M059J (cell line): ENCODE data around the gene IL15RA. TPM values are rescaled to one million over a fixed set of nuclear protein-coding genes. Genes with fewer than 3 reads are reported as not detected.
"Not testable (repeated sequence)": the region's sequence is repeated elsewhere in the genome, so short reads cannot be mapped to it uniquely, and the experiment has no call there.

Source experiments
- DNase-seq: peaks from one replicate; pipeline ENCODE4 v3.0.0-alpha.2; 2012; ENCODE audit warnings: low read depth
- total RNA-seq: library from RNA; depleted of rRNA; stranded (reverse); fragments of >200 nt; shearing (Covaris generic); gene quantifications from 2 replicates; pipeline ENCODE4 v1.2.3, GENCODE V29; 2014

The IL15RA gene
- total RNA-seq, 1 experiment from 2014 or later, result 14.9 TPM

DNA sequence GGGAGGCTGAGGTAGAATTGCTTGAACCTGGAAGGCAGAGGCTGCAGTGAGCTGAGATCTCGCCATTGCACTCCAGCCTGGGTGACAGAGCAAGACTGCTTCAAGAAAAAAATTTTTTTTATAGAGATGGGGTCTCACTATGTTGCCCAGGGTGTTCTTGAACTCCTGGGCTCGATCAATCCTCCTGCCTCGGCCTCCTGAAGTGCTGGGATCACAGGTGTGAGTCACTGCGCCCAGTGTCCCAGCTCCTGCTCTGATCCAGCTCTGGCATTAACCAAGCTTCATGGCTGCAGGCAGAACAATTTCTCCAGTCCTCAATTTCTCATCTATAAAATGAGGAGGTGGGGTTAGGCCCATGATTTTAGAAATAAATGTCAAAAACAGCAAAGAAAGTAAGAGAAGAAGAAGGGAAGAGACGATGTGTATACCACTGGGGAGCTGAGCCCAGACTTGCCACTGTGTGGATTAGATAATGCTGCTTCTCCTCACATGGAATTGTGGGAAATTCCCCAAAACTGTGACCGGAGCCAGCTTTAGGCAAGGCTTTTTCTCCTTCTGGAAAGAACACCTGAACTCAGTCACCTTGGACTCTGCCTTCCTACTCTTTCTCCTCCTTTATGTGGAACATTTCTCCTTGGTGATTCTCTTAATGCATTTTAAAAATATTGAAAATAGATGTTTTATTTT, 25.5 kb downstream of the IL15RA start:
- no peak for DNase-seq

DNA sequence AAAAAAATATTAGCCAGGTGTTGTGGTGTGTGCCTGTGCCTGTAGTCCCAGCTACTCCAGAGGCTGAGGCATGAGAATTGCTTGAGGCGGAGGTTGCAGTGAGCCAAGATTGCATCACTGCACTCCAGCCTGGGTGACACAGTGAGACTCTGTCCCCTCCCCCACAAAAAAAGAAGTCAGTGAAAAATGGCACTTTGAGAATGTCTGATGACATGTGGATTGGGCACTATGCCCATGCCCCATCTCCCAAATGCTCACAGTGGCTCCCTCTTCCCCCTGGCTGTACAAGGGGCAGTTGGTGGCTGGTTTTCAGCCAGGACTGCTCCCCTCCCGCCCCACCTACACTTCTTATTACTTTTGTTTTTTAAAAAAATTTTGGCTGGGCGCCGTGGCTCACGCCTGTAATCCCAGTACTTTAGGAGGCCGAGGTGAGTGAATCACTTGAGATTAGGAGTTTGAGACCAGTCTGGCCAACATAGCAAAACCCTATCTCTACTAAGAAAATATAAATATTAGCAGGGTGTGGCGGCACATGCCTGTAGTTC, 26.1 kb downstream of the IL15RA start:
- DNase-seq, result peak; percentile 72

DNA sequence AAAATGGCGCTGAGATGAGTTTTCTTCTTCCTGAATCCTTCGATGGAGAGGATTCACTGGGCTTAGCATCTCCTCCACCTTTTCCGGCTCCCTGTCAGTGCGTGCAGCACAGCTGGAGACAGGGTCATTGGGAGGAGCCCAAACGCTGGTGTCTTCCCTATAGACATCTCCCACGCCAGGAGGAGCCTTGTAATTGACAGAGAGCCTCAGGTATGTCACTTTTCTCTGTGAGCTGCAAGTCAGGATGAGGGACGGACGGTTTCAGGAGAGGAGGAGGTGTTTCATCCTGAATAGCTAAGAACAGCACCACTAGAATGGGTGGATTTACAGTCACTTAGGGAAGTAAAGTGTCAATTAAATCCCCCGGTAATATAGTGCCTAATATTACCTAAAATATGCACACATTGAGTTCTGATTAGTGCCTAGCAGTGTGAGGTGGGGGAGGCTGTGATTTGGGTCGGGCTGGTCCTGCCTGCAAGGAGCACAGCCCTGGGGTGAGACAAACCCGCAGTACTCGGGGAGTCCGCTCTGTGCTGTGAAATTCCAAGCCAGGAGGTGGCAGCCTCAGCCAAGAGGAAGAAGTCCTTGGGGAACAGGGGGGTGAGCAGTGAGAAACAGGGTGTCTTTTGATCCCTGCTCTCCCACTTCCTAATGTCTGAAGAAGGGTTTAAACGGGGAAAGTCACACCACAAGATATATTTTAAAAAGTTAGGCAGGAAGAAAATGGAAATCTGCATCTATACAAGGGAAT, 28.2 kb downstream of the IL15RA start:
- peak; percentile 34 for DNase-seq

DNA sequence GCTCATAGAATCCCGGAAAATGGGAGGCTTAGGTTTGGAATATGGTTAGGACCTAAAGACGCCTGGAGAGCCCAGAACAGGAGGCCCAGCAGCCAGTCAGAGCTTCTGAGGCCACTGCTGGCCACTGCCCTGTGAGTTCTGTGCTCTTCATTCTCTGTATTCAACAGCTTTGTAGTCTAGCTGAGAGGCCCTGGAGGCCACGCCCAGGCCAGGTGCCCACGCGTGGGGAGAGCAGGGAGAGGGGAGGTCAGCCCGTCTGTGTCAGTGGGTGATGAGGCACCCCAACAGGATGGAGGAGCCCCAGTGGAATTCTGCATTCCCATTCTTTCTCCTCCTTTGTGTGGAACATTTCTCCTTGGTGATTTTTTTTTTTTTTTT, 29.1 kb downstream of the IL15RA start:
- DNase-seq, result no peak

DNA sequence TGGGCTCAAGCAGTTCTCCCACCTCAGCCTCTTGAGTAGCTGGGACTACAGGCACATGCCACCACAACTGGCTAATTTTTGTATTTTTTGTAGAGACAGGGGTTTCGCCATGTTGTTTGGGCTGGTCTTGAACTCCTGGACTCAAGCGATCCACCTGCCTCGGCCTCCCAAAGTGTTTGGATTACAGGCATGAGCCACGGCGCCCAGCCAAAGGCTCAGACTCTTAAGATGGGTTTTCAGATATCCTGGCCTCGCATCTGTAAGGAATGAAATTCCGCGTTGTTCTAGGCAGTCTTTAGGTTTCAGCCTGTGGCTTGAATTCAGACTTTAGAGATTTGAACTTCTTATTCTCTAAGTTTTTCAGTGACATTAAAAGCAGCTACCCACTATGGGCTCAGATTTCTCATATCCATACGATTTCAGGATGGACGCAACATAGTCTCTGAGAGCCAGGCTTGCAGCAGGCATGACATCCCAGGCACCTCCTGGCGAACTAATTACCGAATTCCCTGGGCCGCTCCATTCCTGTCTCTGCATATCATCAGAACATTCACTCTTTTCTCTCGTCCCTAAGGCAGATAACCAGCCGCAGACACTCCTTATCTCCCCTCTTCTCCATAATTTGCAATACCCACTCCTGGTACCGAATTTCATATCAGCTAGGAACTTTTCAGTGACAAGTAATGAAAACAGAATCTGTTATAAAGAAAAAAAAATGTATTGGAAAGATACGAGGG, 29.7 kb downstream of the IL15RA start:
- no peak for DNase-seq

DNA sequence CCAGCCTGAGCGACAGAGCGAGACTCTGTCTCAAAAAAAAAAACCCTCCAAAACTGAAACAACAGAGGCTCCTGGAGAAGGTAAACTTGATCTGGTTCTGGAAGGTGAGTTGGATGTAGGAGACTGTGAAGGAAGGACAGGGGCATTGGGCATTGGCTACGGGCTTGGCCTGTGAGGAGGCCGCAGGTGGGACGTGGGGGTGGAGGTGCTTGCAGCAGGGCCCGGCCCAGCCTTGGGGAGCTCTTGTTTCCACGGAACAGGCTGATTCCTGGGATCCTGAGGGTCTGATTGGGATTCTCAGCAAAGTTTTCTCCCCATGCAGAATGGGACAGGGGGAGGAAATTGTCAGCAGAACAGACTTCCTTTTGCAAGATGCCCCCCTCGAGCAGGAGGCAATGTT, 30.6 kb downstream of the IL15RA start:
- no peak for DNase-seq

DNA sequence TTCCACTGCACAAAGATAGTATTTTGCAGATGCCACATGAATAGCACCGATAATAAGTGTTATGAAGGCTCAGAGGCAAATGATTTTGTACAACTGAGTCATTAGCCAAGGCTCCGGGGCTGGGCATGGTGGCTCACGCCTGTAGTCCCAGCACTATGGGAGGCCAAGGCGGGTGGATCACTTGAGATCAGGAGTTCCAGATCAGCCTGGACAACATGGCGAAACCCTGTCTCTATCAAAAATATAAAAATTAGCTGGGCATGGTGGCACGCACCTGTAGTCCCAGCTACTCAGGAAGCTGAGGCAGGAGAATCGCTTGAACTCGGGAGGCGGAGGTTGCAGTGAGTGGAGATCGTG, 30.9 kb downstream of the IL15RA start:
- DNase-seq, result not testable (repeated sequence)

DNA sequence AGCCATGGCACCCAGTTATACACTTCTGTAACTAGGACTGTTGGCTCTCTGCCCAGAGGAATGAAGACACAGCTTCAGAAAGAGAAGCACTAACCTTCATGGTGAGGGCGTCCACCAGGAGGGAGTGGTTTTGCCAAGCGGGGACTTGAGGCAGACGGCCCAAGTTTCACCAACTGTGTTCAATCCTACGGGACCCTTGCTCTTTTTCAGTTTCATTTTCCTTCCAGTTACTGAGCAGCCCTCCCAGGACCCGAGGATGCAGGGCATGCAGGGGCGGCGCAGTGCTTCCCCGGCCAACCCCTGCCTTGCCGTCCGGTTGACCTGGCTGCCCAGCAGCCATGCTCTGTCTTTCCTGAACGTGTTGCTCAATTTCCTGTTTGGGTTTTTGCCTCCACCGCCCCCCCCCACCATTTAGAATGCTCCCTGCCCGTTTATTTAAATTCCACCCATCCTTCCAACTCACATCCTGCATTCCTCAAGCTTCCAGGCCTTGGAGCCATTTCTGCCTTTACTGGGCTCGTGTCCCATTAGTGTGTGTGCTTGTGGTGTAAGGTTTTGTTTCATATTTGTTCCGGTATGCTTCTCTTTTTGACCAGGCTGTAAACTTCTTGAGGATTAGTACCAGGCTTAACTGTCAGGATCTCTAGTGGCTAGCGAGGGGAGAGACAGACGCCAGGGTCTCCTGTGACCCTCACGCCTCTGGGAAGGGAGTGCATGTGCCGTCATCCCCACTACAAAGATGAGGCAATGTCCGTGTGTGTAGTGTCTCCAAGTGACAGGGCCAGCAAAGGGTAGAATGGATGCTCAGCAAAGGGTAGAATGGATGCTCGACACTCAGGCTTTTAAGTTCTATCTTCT, 31.6 kb downstream of the IL15RA start:
- DNase-seq, result peak; percentile 90

DNA sequence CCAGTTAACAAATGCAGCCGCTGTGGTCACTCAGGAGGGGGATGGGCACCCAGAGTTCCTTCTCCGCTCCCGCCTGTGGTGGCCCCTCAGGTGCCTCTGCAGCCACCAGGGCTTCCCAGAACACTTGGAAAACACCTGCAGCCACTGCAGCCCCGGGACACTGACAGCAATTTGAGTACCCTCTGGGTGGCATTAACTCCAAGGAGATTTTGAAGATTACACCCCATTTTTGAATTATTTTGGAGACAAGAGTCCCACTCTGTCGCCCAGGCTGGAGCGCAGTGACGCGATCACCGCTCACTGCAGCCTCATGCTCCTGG, 32.2 kb downstream of the IL15RA start:
- DNase-seq, result no peak

DNA sequence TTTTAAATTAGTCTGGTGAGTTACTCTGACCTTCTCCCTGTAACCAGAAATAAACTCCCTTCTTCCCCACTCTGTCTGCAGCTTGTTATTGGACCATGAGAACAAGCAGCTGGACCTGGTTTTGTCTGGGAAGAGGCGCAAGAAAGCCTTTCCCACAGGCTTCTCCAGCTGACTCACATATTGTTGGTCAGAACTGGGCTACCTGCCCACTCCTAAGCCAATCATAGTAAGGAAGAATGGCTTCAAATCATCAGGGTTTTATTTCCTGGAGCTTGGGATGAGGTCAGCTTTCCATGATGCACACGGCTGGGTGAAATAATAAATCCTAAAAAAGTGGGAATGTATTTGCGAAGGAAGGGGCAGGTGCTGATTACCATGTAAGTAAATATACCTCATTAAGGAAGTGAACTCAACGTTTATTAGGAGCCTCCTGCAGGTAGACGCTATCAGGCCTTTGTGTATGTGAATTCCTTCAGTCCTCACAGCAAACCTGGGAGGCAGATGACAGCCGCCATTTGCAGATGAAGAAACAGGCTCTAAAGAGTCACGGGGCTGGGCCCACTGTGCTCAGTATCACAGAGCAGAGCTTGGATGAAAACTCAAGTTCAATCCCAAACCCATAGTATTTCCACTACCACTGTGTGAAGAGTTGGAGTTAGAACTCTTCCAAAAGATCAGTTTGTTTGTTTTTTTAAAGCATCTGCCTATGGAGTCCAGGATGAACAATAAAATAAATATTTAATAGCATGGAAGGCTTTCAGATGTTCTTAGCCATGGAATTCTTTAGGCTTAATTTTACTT, 32.8 kb downstream of the IL15RA start:
- DNase-seq, result peak; percentile 96

DNA sequence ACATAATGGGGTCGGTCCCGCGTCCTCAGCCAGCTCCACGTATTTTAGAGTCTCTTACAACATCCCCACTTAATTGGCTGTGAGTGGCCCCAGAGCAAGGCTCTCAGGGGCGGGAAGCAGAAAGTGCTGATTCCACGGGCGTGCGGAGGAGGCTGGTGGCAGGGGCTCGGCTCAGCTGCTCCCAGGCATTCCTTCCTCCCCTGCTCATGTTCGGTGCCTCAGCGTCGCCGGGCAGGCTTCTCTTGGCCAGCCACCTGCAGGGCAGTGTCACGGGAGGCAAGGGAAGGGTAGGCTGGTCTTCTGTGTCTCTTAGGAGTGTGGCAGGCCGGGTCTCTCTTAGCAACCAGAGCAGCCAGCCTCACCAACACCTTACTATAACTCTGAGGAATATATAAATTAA, 33.8 kb downstream of the IL15RA start:
- no peak for DNase-seq

DNA sequence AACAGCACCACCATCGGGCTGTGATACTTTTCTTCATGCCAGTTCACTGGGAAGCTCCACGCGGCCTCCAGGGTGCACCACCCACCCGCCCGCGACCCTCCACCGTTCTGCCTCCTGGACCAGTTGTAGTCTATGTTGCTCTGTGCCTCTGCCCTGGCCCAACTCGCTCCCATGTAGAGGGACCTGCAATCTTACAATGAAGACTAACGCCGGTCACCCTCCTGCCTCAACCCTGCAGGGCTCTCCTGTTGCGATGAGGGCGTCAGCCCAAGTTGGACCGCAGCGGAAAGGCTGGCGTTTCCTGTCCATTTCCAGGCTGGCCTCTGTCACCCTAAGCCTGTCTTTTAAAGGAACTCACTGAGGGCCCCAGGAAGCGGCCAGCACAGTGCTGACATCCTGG, 34.9 kb downstream of the IL15RA start:
- DNase-seq, result no peak

DNA sequence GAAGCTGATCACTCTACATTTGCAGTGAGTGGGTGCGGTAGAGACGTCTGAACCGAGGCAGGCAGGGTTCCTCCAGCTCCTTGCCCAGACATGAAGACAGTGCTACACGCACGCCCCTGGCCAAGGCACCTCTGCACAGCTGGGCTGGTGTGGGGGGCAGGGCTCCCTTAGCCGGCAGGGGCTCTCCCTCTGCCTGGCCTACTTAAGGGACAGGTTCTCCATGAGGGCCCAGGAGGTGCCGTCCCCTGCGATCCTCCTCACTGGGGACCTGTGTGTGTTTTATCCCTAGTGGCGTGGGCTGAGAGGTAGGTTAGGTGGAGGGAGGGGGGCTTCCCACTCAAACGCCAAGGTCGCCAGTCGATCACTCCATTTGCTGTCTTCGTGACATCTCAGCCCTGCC, 35.3 kb downstream of the IL15RA start:
- no peak for DNase-seq

DNA sequence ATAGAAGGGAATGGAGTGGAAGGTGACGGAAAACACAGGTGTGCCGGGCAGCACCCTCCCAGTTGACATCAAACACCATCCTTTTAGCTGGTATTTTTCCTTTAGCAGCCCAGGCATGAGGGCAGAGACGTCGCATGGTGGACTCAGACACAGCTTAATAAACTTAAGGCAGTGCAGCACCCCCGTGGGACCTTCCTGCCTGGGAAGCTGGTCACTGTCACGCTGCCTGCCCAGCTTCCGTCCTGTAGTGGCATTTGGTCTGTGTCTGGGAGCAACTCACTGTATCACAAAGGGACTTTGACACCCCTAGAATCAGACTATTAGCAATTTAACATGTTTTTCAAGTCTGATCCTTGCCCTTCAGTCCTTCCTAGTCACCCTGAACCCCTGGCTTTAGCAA, 35.8 kb downstream of the IL15RA start:
- no peak for DNase-seq

DNA sequence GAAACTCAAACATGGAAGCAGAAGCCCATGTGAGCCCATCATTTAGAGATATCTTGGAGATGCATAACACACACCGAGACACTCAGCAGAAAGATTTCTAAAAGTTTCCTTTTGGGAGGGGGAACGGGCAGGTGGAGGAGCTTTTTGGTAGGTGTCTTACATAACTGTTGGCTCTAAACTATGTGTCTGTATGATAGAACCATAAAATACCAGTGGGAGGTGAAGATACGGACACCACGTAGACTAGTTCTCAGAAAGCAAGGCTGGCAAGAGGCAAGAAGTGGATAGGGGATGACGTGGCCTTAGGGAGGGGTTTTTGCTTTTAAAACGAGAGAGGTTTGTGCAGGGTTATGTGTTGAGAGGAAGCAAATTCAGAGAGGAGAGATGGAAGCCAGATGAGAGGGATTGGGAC, 36.5 kb downstream of the IL15RA start:
- no peak for DNase-seq

DNA sequence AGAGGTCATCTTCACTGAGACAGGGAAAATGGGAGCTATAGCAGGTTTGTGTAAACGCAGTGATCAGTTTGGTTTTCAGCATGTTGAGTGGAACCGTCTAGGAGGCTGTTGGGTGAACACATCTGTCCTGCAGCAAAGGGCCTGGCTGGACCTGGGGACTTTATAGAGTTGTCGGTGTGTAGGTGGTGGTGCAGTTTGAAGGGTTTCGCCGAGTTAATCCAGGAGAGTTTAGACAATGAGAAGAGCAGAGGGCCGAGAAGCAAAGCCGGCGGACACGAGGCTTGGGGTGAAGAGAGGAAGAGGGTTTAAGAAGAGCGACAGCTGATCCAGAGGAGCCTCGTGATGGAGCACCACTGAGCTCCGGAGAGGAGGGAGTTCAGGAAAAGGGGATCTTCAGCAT, 39.1 kb downstream of the IL15RA start:
- DNase-seq, result no peak

DNA sequence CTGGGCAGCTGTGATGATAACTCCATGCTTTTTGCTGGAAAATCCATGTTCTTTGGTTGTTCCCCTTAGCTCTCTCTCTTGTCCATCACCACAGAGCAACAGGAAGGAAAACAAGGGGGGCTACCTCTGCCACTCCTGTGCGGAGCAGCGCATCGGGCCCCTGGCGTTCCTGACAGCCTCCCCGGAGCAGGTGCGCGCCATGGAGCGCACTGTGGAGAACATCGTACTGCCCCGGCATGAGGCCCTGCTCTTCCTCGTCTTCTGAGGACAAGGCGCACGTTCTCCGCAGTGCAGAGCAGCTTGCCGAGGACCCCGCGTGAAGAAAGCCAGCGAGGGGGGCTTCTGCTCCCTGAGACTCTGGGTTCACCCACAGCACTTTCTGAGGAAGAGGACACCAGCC, 40.3 kb downstream of the IL15RA start:
- no peak for DNase-seq

DNA sequence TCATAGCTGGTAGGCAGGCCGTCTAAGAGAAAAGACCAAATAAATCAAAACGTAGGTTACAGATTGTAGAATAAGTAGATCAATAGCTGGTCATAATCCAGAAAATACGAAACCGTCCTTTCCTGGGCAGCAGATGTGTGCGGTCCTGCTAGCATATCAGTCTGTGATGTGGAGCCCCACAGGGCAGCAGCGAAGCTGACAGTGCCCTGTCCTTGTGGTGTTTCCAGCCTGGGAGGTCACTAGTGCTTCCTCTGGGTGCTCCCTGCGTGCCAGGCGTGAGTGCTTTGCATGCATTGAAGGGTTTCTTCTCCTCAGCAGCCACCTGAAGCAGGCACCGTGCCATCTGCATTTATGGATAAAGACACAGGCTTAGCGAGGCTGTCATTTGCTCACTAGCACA, 41.7 kb downstream of the IL15RA start:
- DNase-seq, result no peak

DNA sequence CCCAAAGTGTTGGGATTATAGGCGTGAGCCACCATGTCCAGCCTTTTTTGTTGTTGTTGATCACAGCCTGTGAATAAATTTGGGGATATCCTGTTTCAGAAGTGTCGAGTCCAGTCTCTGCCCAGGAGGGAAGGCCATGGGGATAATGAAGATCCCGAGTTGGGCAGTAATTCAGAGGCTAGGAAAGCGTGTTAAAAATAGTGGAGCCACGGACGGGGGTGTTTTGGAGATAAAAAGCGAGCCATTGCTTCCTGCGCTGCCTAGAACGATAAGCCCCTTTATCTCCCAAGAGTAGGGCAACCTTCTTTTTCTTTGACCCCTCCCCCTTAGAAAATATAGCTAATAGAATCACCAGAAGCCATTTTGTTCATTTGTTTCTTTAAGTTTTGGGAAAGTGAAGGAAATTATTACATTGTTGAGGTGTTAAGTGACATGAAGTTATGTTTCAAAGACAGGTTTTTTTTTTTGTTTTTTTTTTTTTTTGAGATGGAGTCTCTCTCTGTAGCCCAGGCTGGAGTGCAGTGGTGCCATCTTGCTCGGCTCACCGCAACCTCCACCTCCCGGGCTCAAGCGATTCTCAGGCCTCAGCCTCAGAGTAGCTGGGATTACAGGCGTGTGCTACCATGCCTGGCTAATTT, 43.3 kb downstream of the IL15RA start:
- no peak for DNase-seq

DNA sequence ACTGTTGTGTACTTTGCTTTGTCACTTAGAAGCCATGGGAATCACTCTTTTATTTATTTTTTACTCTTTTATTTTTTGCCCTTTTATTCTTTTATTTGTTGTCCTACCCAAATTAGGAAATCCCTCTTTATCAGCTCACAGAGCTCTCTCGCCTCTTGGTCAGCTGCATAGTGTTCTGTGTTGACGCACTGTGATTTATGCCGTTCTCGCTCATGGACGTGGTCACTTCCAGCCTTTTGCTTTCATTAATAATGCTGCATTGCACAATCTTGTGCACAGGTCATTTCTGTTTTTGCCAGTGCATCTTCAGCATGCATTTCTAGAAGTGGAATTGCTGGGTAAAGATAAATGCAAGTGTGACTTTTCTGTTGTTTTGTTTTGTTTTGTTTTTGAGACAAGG, 45.0 kb downstream of the IL15RA start:
- no peak for DNase-seq

DNA sequence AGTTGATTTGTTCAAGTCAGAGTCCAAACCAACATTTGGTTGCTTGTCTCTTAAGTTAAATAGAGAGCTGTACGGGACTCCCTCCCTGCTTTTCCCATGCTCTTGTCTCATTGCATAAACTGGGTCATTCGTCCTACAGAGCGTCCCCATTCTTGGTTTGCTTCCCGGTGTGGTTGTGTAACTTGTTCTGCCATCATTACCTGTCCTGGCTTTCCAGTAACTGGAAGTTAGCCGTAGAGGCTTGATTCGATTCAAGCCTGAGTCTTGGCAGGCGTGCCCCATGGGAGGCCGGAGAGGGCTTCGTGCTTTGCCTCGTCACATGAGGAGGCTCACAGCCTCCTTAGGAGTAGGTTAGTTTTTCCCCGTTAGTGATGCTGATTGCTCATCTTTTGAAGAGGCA, 47.1 kb downstream of the IL15RA start:
- DNase-seq, result no peak
